Natural killer cell (primary cell): ENCODE measurements around the gene DIAPH1. TPM values are rescaled to one million over a fixed set of nuclear protein-coding genes. Genes with fewer than 3 reads are reported as not detected.
"Not testable (repeated sequence)": the region's sequence is repeated elsewhere in the genome, so short reads cannot be mapped to it uniquely, and the experiment has no call there.

Source experiments
- ATAC-seq, 3 donors: fragments of 150-1000 bp in 2 of 3; fragments of 200-7000 bp in 1 of 3; cut with Tn5 transposase; 1 replicate in 1 of 3; 2 replicates in 2 of 3; pipeline ENCODE4 v1.10.0; 2021; ENCODE audit warnings: mild to moderate bottlenecking in 2 of 3, moderate library complexity in 2 of 3
- DNase-seq, 2 donors: peaks; one replicate each; pipeline versions ENCODE4 v3.0.0 to v3.0.0-alpha.2; 2013 to 2021; ENCODE audit warnings: mixed read lengths in 1 of 2
- H3K27ac ChIP-seq: one replicate; pipeline ENCODE4 v1.5.1; 2013; ENCODE audit warnings: mild to moderate bottlenecking, low read length
- H3K27me3 ChIP-seq: one replicate; pipeline ENCODE4 v1.6.1; 2013; ENCODE audit warnings: low read length; ENCODE audit not compliant: control insufficient read depth, insufficient read depth
- H3K36me3 ChIP-seq: one replicate; pipeline ENCODE4 v1.6.1; 2013; ENCODE audit warnings: low read length; ENCODE audit not compliant: control insufficient read depth, insufficient read depth
- H3K4me1 ChIP-seq: one replicate; pipeline ENCODE4 v1.6.1; 2013; ENCODE audit warnings: low read length; ENCODE audit not compliant: control insufficient read depth, insufficient read depth
- H3K4me3 ChIP-seq: one replicate; pipeline ENCODE4 v1.5.1; 2013; ENCODE audit warnings: low read length
- H3K9me3 ChIP-seq: one replicate; pipeline ENCODE4 v1.6.1; 2013; ENCODE audit warnings: low read length; ENCODE audit not compliant: control insufficient read depth, insufficient read depth
- H3K27ac Mint-ChIP-seq, 2 donors: one replicate each; pipeline ENCODE4 v1.8.0; 2022; ENCODE audit warnings: mild to moderate bottlenecking in 2 of 2, mixed read lengths in 2 of 2, moderate library complexity in 1 of 2
- H3K27me3 Mint-ChIP-seq, 2 donors: one replicate each; pipeline ENCODE4 v1.8.0; 2022; ENCODE audit warnings: low read depth in 2 of 2, mixed read lengths in 2 of 2
- H3K36me3 Mint-ChIP-seq: one replicate; pipeline ENCODE4 v1.8.0; 2022; ENCODE audit warnings: mixed read lengths
- H3K4me1 Mint-ChIP-seq, 2 donors: one replicate each; pipeline ENCODE4 v1.8.0; 2022; ENCODE audit warnings: mixed read lengths in 2 of 2
- H3K4me3 Mint-ChIP-seq: one replicate; pipeline ENCODE4 v1.8.0; 2022; ENCODE audit warnings: mild to moderate bottlenecking, moderate library complexity, mixed read lengths
- H3K9me3 Mint-ChIP-seq, 2 donors: one replicate each; pipeline ENCODE4 v1.8.0; 2022; ENCODE audit warnings: mixed read lengths in 2 of 2
- WGBS: methylation state at CpG from one replicate; pipeline ENCODE4 v1.1.7; 2013; ENCODE audit warnings: missing lambda C conversion rate; ENCODE audit not compliant: insufficient coverage; 5-methylcytosine and 5-hydroxymethylcytosine counted together
- intact Hi-C: fragments of 100-400 bp; cut with micrococcal nuclease; formaldehyde crosslinking; loops from one replicate; pipeline ENCODE4 v1.14.2; 2022
- total RNA-seq, 4 donors: library from RNA; stranded (reverse); fragments of 120-200 nt in 1 of 4; gene quantifications; one replicate each; pipeline versions ENCODE4 v1.2.3 to v1.2.4, GENCODE V29; 2013 to 2022
- TF ChIP-seq, protein P1 (sequence below): fragments of 200-600 bp; IDR thresholded peaks from one replicate; pipeline ENCODE4 v1.8.0; 2022; ENCODE audit warnings: antibody characterized with exemption

DIAPH1 gene
- total RNA-seq, 3 donors from 2014 or later (not counting 1 experiment from before 2014, with no cell fraction given) = 410 to 456 (median 419) TPM

DNA sequence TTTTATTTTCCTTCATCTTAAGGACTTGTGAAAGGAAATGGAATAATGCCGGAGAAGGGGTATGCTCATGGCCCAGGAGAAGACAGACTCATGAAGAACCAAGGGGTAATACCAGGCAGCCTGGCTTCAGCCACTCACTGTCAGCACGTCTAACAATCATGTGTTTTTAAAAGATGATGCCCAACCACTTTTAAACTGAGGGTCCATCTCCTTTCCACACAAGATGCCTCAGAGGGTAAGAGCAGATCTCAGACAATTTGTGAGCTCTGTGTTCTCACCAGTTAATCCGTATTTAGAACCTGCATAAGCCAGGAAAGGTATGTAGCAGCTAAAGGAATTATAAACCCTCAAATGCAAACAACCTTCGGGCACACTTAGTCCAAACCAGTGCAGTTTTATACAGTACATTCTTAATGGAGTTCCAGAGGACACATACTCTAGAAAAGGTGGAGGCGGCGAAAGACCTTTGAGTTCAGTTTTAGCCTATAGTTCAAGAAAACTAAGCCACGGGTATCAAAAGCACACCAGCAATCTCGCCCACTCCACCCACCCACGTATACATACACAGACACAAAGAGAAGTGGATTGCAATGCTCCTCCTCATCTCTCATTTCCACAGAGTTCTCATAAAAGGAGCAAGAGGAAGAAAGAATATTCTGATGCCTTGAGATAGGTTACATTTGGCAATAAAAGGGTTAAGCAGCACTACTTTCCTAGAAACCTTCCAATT is 2.6 kb downstream of the DIAPH1 start:
- peaks cover 14% of the 10 kb centered on the region for H3K36me3 ChIP-seq
- H3K4me3 ChIP-seq = peak overlapping the region; percentile 21
- no peaks in the 10 kb centered on the region for H3K9me3 ChIP-seq
- Mint-ChIP-seq H3K36me3 (peaks cover 7% of the 10 kb centered on the region), H3K4me3 (peak overlapping the region; percentile 100), H3K9me3 (no peaks in the 10 kb centered on the region), H3K27ac (peak overlapping the region; percentile 93 to 96), H3K27me3 (no peaks in the 10 kb centered on the region), H3K4me1 (peaks cover 64 to 65% of the 10 kb centered on the region in 2 donors)
- ATAC-seq (no peak), DNase-seq (no peak)
- H3K4me1 ChIP-seq = peaks cover 28% of the 10 kb centered on the region
- TF ChIP-seq, protein P1, sequence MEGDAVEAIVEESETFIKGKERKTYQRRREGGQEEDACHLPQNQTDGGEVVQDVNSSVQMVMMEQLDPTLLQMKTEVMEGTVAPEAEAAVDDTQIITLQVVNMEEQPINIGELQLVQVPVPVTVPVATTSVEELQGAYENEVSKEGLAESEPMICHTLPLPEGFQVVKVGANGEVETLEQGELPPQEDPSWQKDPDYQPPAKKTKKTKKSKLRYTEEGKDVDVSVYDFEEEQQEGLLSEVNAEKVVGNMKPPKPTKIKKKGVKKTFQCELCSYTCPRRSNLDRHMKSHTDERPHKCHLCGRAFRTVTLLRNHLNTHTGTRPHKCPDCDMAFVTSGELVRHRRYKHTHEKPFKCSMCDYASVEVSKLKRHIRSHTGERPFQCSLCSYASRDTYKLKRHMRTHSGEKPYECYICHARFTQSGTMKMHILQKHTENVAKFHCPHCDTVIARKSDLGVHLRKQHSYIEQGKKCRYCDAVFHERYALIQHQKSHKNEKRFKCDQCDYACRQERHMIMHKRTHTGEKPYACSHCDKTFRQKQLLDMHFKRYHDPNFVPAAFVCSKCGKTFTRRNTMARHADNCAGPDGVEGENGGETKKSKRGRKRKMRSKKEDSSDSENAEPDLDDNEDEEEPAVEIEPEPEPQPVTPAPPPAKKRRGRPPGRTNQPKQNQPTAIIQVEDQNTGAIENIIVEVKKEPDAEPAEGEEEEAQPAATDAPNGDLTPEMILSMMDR = no peak
- H3K27ac ChIP-seq = peak overlapping the region; percentile 95
- H3K27me3 ChIP-seq = no peaks in the 10 kb centered on the region
- 29% methylated on average over 9 of the region's 9 CpGs for WGBS
- intact Hi-C loops = no loop called here

DNA sequence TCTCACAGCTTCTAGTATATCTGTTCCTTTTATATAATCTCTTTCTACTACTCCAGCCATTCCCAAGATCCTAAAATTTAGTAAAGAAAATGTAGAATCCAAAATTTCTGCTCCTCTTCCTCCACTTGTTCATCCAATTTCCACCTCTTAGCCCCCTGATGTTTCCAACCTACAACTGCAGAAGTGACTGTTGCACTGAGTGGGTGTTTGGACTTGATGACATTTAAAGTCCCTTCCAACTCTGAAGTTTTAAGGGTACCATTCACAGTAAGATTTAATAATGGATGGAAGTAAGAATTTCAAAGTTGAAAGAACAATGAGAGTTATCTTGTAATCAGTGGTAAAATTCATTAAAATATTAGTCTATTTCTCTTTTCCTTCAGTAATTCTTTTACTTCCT is 5.5 kb downstream of the DIAPH1 start:
- no peak for DNase-seq
- peaks cover 86 to 87% of the 10 kb centered on the region in 2 donors for H3K4me1 Mint-ChIP-seq
- no peaks in the 10 kb centered on the region for H3K27me3 ChIP-seq
- peaks cover 7% of the 10 kb centered on the region for H3K36me3 Mint-ChIP-seq
- H3K4me3 Mint-ChIP-seq = peak overlapping the region; percentile 68
- TF ChIP-seq, protein P1 = no peak
- peaks cover 6% of the 10 kb centered on the region for H3K36me3 ChIP-seq
- no peaks in the 10 kb centered on the region for H3K27me3 Mint-ChIP-seq
- H3K27ac ChIP-seq = no peak overlapping the region
- H3K4me3 ChIP-seq = no peak overlapping the region
- H3K27ac Mint-ChIP-seq = peak overlapping the region; percentile 84 to 93
- H3K9me3 ChIP-seq = no peaks in the 10 kb centered on the region
- no peak for ATAC-seq
- peaks cover 42% of the 10 kb centered on the region for H3K4me1 ChIP-seq
- no peaks in the 10 kb centered on the region for H3K9me3 Mint-ChIP-seq
- intact Hi-C loops = no loop called here

DNA sequence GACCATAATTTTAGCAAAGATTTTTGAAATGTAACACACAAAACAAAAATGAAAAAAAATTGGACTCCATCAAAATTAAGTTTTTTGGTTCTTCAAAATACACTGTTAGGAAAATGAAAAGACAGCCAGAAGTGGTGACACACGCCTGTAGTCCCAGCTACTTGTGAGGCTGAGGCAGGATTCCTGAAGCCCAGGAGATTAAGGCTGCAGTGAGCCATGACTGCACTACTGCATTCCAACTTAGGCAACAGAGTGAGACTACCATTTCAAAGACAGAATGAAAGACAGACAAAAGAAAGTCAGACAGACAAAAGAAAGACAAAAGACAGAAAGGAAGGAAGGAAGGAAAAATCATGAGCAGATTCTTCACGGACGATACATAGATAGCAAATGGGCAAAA is 7.5 kb downstream of the DIAPH1 start:
- Histone ChIP-seq H3K27me3 (no peaks in the 10 kb centered on the region), H3K27ac (no peak overlapping the region), H3K4me1 (peaks cover 43% of the 10 kb centered on the region), H3K36me3 (peaks cover 6% of the 10 kb centered on the region), H3K9me3 (no peaks in the 10 kb centered on the region), H3K4me3 (no peak overlapping the region)
- DNase-seq (no peak), ATAC-seq (no peak)
- Mint-ChIP-seq H3K4me3 (peak overlapping the region; percentile 19), H3K4me1 (peaks cover 86 to 87% of the 10 kb centered on the region in 2 donors), H3K27ac (peak overlapping the region; percentile 95 to 96), H3K36me3 (no peaks in the 10 kb centered on the region), H3K27me3 (no peaks in the 10 kb centered on the region), H3K9me3 (no peaks in the 10 kb centered on the region)
- 84% methylated on average over 3 of the region's 3 CpGs for WGBS
- TF ChIP-seq, protein P1 = no peak
- intact Hi-C loops = no loop called here

DNA sequence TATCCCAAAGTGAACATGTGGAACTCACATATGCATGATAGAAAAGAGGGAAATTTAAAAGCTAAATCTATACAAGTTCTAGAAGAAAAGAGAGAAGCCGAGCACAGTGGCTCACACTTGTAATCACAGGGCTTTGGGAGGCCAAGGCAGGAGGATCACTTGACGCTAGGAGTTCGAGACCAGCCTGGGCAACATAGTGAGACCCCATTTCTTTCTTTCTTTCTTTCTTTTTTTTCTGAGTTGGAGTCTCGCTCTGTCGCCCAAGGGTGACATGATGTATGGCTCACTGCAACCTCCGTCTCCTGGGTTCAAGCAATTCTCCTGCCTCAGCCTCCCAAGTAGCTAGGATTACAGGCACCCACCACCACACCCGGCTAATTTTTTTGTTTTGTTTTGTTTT is 8.9 kb downstream of the DIAPH1 start:
- H3K27ac ChIP-seq = peak overlapping the region; percentile 15
- H3K36me3 ChIP-seq, H3K27me3 ChIP-seq, H3K9me3 ChIP-seq, intact Hi-C loops, DNase-seq, H3K4me3 ChIP-seq, H3K36me3 Mint-ChIP-seq, ATAC-seq, H3K9me3 Mint-ChIP-seq, H3K27me3 Mint-ChIP-seq: not testable (repeated sequence)
- peaks cover 39% of the 10 kb centered on the region for H3K4me1 ChIP-seq
- H3K4me3 Mint-ChIP-seq = peak overlapping the region; percentile 81
- H3K4me1 Mint-ChIP-seq = peaks cover 90 to 91% of the 10 kb centered on the region in 2 donors
- WGBS = 93% methylated on average over 6 of the region's 7 CpGs
- H3K27ac Mint-ChIP-seq = peak overlapping the region; percentile 95 to 96
